Neuronal stem cell (in vitro differentiated cells): ENCODE data around the gene HOXC10.

Experiments used
- DNase-seq: peaks from one replicate; pipeline ENCODE4 v3.0.0-alpha.2; 2013; ENCODE audit warnings: low spot score
- H2AFZ ChIP-seq: one replicate; pipeline ENCODE4 v1.6.1; 2013; ENCODE audit warnings: mild to moderate bottlenecking, low read length, inconsistent platforms
- H2AK5ac ChIP-seq: 2 replicates; pipeline ENCODE4 v1.6.1; 2013; ENCODE audit warnings: low read depth, mild to moderate bottlenecking, inconsistent platforms, low read length, moderate library complexity, mixed read lengths
- H2BK120ac ChIP-seq: 2 replicates; pipeline ENCODE4 v1.6.1; 2013; ENCODE audit warnings: low read depth, mild to moderate bottlenecking, inconsistent platforms, low read length, moderate library complexity, mixed read lengths
- H2BK12ac ChIP-seq: one replicate; pipeline ENCODE4 v1.6.1; 2013; ENCODE audit warnings: low read length, inconsistent platforms
- H2BK15ac ChIP-seq: 2 replicates; pipeline ENCODE4 v1.6.1; 2013; ENCODE audit warnings: mild to moderate bottlenecking, low read length, inconsistent platforms, mixed read lengths
- H2BK5ac ChIP-seq: one replicate; pipeline ENCODE4 v1.6.1; 2013; ENCODE audit warnings: inconsistent platforms, mild to moderate bottlenecking, low read length, moderate library complexity
- H3K14ac ChIP-seq: one replicate; pipeline ENCODE4 v1.6.1; 2013; ENCODE audit warnings: low read length, inconsistent platforms
- H3K18ac ChIP-seq: 2 replicates; pipeline ENCODE4 v1.6.1; 2013; ENCODE audit warnings: low read length, inconsistent platforms
- H3K23ac ChIP-seq: 2 replicates; pipeline ENCODE4 v1.6.1; 2013; ENCODE audit warnings: low read depth, mild to moderate bottlenecking, mixed read lengths, low read length, inconsistent platforms; ENCODE audit not compliant: poor library complexity
- H3K27ac ChIP-seq: replicated peaks from 3 replicates; pipeline ENCODE4 v1.5.1; 2013; ENCODE audit warnings: low read length, inconsistent platforms
- H3K27me3 ChIP-seq, 3 experiments: 2 replicates each; pipeline ENCODE4 v1.6.1; 2013; ENCODE audit warnings: low read length in 3 of 3, mild to moderate bottlenecking in 2 of 3, inconsistent platforms in 1 of 3, low read depth in 1 of 3, mixed read lengths in 1 of 3, moderate library complexity in 1 of 3; ENCODE audit not compliant: control insufficient read depth in 3 of 3, insufficient read depth in 3 of 3
- H3K36me3 ChIP-seq, 2 donors: replicated peaks in 1 of 2; 2 replicates each; pipeline ENCODE4 v1.6.1; 2013; ENCODE audit warnings: low read length in 2 of 2; ENCODE audit not compliant: control insufficient read depth in 2 of 2, insufficient read depth in 2 of 2
- H3K4ac ChIP-seq: 2 replicates; pipeline ENCODE4 v1.6.1; 2013; ENCODE audit warnings: inconsistent platforms, mild to moderate bottlenecking, low read length, moderate library complexity
- H3K4me1 ChIP-seq, 2 donors: 1 replicate in 1 of 2; 2 replicates in 1 of 2; pipeline ENCODE4 v1.6.1; 2013; ENCODE audit warnings: low read length in 2 of 2, low read depth in 1 of 2; ENCODE audit not compliant: control insufficient read depth in 2 of 2, insufficient read depth in 1 of 2
- H3K4me2 ChIP-seq: one replicate; pipeline ENCODE4 v1.6.1; 2013; ENCODE audit warnings: mild to moderate bottlenecking, low read length, inconsistent platforms; ENCODE audit not compliant: insufficient read depth, poor library complexity, severe bottlenecking
- H3K4me3 ChIP-seq, 2 donors: 2 replicates each; pipeline ENCODE4 v1.5.1; 2013; ENCODE audit warnings: low read length in 2 of 2, mild to moderate bottlenecking in 2 of 2, inconsistent platforms in 1 of 2, moderate library complexity in 1 of 2
- H3K79me1 ChIP-seq: one replicate; pipeline ENCODE4 v1.6.1; 2013; ENCODE audit warnings: low read depth, mild to moderate bottlenecking, inconsistent platforms, low read length, moderate library complexity
- H3K9ac ChIP-seq: one replicate; pipeline ENCODE4 v1.6.1; 2013; ENCODE audit warnings: mild to moderate bottlenecking, low read depth, low read length, inconsistent platforms; ENCODE audit not compliant: poor library complexity
- H3K9me3 ChIP-seq, 2 donors: replicated peaks in 1 of 2; 2 replicates each; pipeline versions ENCODE3 to v1.6.1; 2013; ENCODE audit warnings: low read length in 2 of 2, mild to moderate bottlenecking in 2 of 2, inconsistent platforms in 1 of 2, low read depth in 1 of 2, mixed read lengths in 1 of 2, moderate library complexity in 1 of 2; ENCODE audit not compliant: control insufficient read depth in 2 of 2, insufficient read depth in 1 of 2
- H4K8ac ChIP-seq: one replicate; pipeline ENCODE4 v1.6.1; 2013; ENCODE audit warnings: low read depth, mild to moderate bottlenecking, inconsistent platforms, low read length, moderate library complexity
- H4K91ac ChIP-seq: one replicate; pipeline ENCODE4 v1.6.1; 2013; ENCODE audit warnings: low read length, low read depth, mild to moderate bottlenecking, inconsistent platforms; ENCODE audit not compliant: poor library complexity
- WGBS, 2 donors: extraction: QIAGEN DNeasy Blood & Tissue Kit; methylation state at CpG; one replicate each; pipeline ENCODE4 v1.1.7; 2013; ENCODE audit warnings: missing lambda C conversion rate in 2 of 2, mixed read lengths in 1 of 2; ENCODE audit not compliant: insufficient read length in 2 of 2, insufficient replicate concordance in 1 of 2; ENCODE audit errors: extremely low coverage in 2 of 2; 5-methylcytosine and 5-hydroxymethylcytosine counted together

Gene HOXC10

DNA sequence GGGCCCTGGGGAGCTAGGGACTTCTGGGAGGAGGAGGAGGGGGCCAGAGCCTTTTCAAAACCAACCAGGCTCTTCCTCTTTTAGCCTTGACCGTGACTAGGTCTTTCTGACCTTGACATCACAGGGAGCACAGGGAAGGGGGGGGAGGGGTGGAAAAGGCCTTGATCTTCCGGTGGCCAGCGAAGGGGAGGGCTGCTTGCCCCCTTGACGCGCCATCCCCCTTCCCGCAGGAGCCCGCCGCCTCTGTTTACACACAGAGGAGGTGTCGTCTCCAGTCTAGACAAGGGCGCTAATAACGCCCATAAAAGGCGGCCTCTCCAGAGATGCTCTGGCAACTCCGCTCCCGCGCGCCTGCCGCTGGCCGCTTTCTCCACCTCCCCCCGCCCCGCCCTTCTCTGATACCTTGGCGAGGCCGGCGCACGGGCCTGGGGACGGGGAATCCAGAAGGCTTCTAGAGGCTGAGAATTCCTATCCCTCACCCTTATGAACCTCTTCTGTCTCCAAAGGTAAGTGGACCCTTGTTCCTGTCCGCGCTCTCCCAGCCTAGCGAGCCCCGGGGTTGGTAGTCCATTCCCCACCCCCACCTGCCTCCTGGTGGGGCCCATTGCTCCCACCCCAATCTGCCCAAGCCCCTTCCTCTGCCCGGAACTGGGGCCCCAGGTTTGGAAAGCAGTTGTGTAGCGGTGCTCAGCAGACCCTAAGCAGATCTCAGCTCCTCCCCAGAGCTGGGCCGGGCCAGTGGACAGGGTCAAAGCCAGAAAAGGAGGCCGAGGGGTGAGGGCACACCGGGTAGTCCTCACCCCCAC is 35.1 kb upstream of the HOXC10 start:
- DNase-seq, result no peak
- no CpG with 5 or more reads among the region's 34 CpGs for WGBS, 2 donors
- H3K4me1 ChIP-seq, result no peaks in the 10 kb centered on the region

GRCh38 chr12:53950437-53950773 is 34.5 kb upstream of the HOXC10 start:
- H3K4me1 ChIP-seq, result no peaks in the 10 kb centered on the region
- no peak overlapping the region for H3K4me3 ChIP-seq

More for the DNA sequence above, 35.1 kb upstream of the HOXC10 start:
- Histone ChIP-seq H3K36me3 (no peaks in the 10 kb centered on the region), H3K4me2 (no peak overlapping the region), H3K4me3 (no peak overlapping the region), H2AK5ac (no peak overlapping the region), H3K27ac (no peak overlapping the region), H2BK12ac (no peak overlapping the region), H3K18ac (no peak overlapping the region), H4K8ac (no peak overlapping the region), H2BK15ac (no peak overlapping the region), H3K79me1 (peaks cover 3% of the 10 kb centered on the region), H3K4ac (no peak overlapping the region), H3K14ac (no peak overlapping the region), H3K9me3 (peaks cover 0 to 9% of the 10 kb centered on the region in 2 donors), H2BK120ac (no peak overlapping the region), H4K91ac (no peak overlapping the region), H2BK5ac (no peak overlapping the region), H2AFZ (no peak overlapping the region), H3K23ac (peak overlapping the region; percentile 71), H3K9ac (no peak overlapping the region), H3K27me3 (peaks cover 71 to 100% (median 99%) of the 10 kb centered on the region in 3 experiments)

DNA sequence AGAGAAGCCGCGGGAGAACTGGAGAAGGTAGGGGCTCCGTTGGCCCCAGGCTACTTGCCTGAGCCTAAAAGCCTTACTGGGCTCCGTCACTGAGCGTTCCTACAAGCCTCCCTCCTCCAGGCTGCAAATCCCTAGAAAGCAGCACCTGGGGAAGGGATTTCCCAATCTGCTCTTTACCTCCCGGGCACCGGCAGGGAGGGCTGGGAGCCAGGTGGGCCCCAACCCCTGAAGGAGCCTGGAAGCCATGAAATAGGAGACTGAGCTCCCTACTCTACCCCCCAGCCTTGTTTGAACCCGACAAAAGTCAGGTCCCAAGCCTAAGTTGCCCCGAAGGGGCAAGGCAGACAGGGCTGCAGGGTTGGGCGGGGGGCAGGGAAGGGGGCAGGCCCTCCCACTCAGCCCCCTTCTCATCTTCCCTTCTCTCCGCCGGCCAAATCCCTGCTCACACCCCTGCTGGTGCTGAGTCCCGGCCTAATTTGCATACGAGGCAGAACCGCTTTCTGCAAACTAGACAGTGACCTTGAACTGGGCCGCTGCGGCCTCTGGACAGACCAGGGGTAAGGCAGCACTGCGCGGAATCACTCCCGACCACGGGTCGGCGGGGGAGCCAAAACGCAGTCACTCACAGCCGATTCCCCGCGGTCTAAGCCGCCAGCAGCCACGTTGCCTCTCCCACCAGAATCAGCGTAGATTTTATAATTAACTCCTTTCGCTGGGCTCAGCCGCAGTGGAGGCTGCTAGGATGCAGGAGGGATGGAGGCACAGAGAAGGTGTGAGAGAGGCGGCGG is 34.0 kb upstream of the HOXC10 start:
- H3K79me1 ChIP-seq, result peaks cover 3% of the 10 kb centered on the region
- WGBS, 2 donors, result no CpG with 5 or more reads among the region's 34 CpGs
- no peak overlapping the region for H4K91ac ChIP-seq
- no peak overlapping the region for H2AFZ ChIP-seq
- H2AK5ac ChIP-seq, result no peak overlapping the region
- no peak overlapping the region for H3K4ac ChIP-seq
- H3K27me3 ChIP-seq, result peaks cover 72 to 100% (median 99%) of the 10 kb centered on the region in 3 experiments
- H4K8ac ChIP-seq, result no peak overlapping the region
- peak overlapping the region; percentile 38 for H3K14ac ChIP-seq
- no peak overlapping the region for H3K9ac ChIP-seq
- H3K27ac ChIP-seq, result no peak overlapping the region
- H3K9me3 ChIP-seq, result peaks cover 0 to 8% of the 10 kb centered on the region in 2 donors
- peak overlapping the region; percentile 89 for H3K23ac ChIP-seq
- no peak for DNase-seq
- H3K36me3 ChIP-seq, result no peaks in the 10 kb centered on the region
- H3K4me2 ChIP-seq, result peak overlapping the region; percentile 11
- H2BK120ac ChIP-seq, result no peak overlapping the region
- no peak overlapping the region for H2BK15ac ChIP-seq
- no peak overlapping the region for H2BK5ac ChIP-seq
- no peak overlapping the region for H3K18ac ChIP-seq
- H2BK12ac ChIP-seq, result no peak overlapping the region
- H3K4me3 ChIP-seq, result no peak overlapping the region
- no peaks in the 10 kb centered on the region for H3K4me1 ChIP-seq

More at GRCh38 chr12:53950437-53950773, 34.5 kb upstream of the HOXC10 start:
- peaks cover 3% of the 10 kb centered on the region for H3K79me1 ChIP-seq
- no peak overlapping the region for H3K4ac ChIP-seq
- H3K23ac ChIP-seq, result peak overlapping the region; percentile 55
- H3K14ac ChIP-seq, result no peak overlapping the region
- no peak for DNase-seq
- H3K27me3 ChIP-seq, result peaks cover 71 to 100% (median 99%) of the 10 kb centered on the region in 3 experiments
- peaks cover 0 to 9% of the 10 kb centered on the region in 2 donors for H3K9me3 ChIP-seq
- H3K4me2 ChIP-seq, result no peak overlapping the region
- WGBS, 2 donors, result no CpG with 5 or more reads among the region's 10 CpGs
- no peaks in the 10 kb centered on the region for H3K36me3 ChIP-seq
- H3K27ac ChIP-seq, result no peak overlapping the region
- H2BK12ac ChIP-seq, result no peak overlapping the region
- no peak overlapping the region for H2AK5ac ChIP-seq
- no peak overlapping the region for H4K91ac ChIP-seq
- no peak overlapping the region for H3K9ac ChIP-seq
- H2BK5ac ChIP-seq, result no peak overlapping the region
- H4K8ac ChIP-seq, result no peak overlapping the region
- H2BK120ac ChIP-seq, result no peak overlapping the region
- H3K18ac ChIP-seq, result no peak overlapping the region
- H2BK15ac ChIP-seq, result no peak overlapping the region
- no peak overlapping the region for H2AFZ ChIP-seq
